GM10248 (cell line): Measurements from ENCODE around the gene DLEU7.

Source experiments
- CTCF ChIA-PET: fragments of 300-600 bp; sonication (Branson Sonifier 250); formaldehyde crosslinking; extraction: SDS; loops from one replicate; lab custom pipeline; 2021; ENCODE audit warnings: antibody characterized with exemption; lab: Yijun Ruan, JAX
- POLR2A ChIA-PET: fragments of 350-650 bp; sonication (Branson Sonifier 250); formaldehyde crosslinking; extraction: SDS; loops from one replicate; lab custom pipeline; 2020; ENCODE audit warnings: antibody characterized with exemption; lab: Yijun Ruan, JAX
- DNase-seq: peaks from one replicate; pipeline ENCODE4 v3.0.0; 2012; ENCODE audit errors: extremely low spot score
- TF ChIP-seq, protein P1 (sequence below): IDR thresholded peaks from 2 replicates; pipeline ENCODE4 v1.5.1; 2012; ENCODE audit warnings: mild to moderate bottlenecking, low read depth; ENCODE audit errors: extremely low read depth, missing control alignments, control extremely low read depth

Gene DLEU7

GRCh38 chr13:50846861-50847475, 3.5 kb upstream of the DLEU7 start:
- POLR2A ChIA-PET, result no interaction called here
- no peak for DNase-seq
- CTCF ChIA-PET, result interaction anchor here (1.2 to 1.6 kb wide), 2 partner anchors 46 to 61 kb away, joined by 3 to 5 read pairs; no protein-coding TSS in a partner anchor
- TF ChIP-seq, protein P1, sequence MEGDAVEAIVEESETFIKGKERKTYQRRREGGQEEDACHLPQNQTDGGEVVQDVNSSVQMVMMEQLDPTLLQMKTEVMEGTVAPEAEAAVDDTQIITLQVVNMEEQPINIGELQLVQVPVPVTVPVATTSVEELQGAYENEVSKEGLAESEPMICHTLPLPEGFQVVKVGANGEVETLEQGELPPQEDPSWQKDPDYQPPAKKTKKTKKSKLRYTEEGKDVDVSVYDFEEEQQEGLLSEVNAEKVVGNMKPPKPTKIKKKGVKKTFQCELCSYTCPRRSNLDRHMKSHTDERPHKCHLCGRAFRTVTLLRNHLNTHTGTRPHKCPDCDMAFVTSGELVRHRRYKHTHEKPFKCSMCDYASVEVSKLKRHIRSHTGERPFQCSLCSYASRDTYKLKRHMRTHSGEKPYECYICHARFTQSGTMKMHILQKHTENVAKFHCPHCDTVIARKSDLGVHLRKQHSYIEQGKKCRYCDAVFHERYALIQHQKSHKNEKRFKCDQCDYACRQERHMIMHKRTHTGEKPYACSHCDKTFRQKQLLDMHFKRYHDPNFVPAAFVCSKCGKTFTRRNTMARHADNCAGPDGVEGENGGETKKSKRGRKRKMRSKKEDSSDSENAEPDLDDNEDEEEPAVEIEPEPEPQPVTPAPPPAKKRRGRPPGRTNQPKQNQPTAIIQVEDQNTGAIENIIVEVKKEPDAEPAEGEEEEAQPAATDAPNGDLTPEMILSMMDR, result no peak

DNA sequence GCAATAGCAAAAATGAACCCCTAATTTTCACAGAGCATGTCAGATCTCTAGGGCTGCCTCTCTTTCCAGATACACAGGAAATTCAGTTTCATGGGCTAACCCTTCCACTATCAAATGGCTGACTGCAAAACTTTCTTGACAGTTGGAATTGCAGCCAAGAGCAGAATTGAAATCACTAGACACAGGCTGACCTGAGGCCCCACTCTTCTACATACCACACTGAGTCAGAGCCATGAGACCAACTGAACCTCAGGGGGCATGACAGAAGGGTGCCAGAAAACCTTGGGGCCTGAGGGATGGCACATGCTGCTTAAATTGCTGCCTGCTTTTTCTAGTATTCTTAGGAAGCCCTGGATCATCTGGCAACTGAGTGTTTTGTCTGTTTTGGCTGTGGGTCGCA, 1.7 kb upstream of the DLEU7 start:
- no peak for DNase-seq
- ChIA-PET POLR2A (no interaction called here), CTCF (no interaction called here)
- TF ChIP-seq, protein P1, result no peak

DNA sequence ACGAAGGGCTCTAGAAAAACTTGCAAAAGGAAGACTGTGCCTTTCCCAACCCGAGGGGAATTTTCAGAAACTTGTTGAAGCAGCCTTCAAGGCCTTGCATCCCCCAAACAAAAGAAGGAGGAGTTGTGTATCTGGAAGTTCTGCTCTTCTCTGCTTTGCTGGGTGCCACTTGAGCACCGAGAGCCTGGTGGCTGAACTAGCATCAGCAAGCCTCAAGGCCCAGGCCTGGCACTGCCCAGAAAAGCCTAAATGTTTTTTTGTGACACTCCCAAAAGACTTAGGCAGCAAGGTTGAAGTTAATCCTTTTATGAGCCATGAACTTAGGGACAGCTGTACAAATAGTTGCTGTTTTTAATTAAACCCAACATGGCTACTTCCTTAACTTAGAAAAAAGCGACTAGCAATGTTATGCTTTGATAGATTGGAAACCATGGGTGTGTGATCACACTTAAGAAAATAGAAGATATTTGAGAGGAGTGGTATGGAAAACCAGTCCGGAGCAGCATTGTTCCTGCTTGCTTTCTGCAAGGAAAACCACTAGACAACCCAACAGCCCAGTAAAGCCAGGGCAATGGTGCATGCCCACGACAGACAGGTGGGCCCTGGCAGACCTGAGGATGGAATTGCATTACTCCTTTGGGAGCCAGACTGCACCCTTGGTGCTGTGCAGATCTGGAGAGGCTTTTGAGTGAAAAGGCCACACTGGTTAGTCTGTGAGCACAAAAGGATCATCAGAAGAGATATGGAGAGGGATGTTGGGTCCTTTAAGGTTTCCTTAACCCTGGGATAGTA, 788 bp upstream of the DLEU7 start:
- POLR2A ChIA-PET, result no interaction called here

DNA sequence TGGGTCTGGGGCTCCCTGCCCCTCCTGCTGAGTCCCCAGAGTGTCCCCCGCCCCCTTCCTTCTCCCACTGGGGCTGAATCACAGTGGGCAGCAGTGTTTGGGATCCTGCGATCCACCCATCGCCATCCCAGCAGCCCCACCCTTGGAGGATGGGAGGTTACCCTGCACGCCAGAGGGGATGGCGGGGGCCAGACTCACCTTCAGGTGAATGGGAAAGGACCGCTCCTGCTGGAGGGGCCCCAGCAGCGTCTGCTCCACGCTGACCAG, 569 bp downstream of the DLEU7 start:
- CTCF ChIA-PET, result interaction anchor here (2.3 kb wide), 1 partner anchor 12 kb away, joined by 6 read pairs; no protein-coding TSS in a partner anchor
- POLR2A ChIA-PET, result no interaction called here
- TF ChIP-seq, protein P1, result no peak
- DNase-seq, result no peak

More for the DNA sequence above, 788 bp upstream of the DLEU7 start:
- TF ChIP-seq, protein P1, result no peak
- CTCF ChIA-PET, result no interaction called here
- DNase-seq, result no peak

DNA sequence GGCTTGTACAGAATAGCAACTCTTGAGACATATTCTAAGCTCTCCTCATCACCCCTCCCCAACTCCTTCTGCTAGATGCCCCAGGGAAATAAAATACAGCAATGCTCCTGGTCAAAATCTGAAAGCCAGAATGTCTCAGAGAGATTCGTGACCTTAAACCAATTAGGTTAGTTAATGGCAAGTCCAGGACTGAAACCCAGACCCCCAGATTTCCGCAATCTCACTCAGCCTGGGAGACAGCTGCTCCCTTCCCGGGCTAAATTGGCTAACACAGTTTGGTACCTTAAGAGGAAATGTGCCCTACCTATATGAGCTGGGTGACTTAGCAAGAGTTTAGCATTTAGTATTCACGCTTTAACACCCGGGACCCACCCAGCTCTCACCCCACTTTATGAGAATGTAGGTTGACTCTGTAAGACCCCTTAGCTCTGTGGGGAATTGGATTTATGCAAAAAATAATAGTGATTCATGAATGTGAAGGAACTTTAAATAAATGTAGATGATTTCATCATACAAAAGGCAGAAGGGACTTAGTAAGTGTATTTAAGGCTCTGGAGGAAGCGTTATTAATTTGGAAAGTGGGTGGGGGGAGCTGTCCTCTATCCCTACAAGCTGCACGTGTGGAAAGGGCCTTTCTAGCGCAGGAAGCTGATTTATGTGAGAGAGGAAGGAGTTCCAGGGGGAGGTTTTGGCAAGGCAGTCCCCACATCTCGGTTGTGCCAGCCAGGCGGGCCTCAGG, 1.1 kb downstream of the DLEU7 start:
- CTCF ChIA-PET, result interaction anchor here (2.3 kb wide), 1 partner anchor 12 kb away, joined by 6 read pairs; no protein-coding TSS in a partner anchor
- TF ChIP-seq, protein P1, result no peak
- DNase-seq, result no peak
- POLR2A ChIA-PET, result no interaction called here

- TF ChIP-seq, protein P1, result no peak
- ChIA-PET CTCF (interaction anchor here (2.3 kb wide), 1 partner anchor 11 kb away, joined by 6 read pairs; no protein-coding TSS in a partner anchor), POLR2A (no interaction called here)
These were observed 1.7 kb downstream of the DLEU7 start for GRCh38 chr13:50841786-50842185.

More at GRCh38 chr13:50841786-50842185, 1.7 kb downstream of the DLEU7 start:
- no peak for DNase-seq
